ENCODE measurements around the gene ZC3H12A.
A peak's percentile ranks its signal among the peaks of the same experiment; 100 is the strongest.
"Not testable (repeated sequence)": the region's sequence is repeated elsewhere in the genome, so short reads cannot be mapped to it uniquely, and the experiment has no call there.

Gene ZC3H12A

DNA sequence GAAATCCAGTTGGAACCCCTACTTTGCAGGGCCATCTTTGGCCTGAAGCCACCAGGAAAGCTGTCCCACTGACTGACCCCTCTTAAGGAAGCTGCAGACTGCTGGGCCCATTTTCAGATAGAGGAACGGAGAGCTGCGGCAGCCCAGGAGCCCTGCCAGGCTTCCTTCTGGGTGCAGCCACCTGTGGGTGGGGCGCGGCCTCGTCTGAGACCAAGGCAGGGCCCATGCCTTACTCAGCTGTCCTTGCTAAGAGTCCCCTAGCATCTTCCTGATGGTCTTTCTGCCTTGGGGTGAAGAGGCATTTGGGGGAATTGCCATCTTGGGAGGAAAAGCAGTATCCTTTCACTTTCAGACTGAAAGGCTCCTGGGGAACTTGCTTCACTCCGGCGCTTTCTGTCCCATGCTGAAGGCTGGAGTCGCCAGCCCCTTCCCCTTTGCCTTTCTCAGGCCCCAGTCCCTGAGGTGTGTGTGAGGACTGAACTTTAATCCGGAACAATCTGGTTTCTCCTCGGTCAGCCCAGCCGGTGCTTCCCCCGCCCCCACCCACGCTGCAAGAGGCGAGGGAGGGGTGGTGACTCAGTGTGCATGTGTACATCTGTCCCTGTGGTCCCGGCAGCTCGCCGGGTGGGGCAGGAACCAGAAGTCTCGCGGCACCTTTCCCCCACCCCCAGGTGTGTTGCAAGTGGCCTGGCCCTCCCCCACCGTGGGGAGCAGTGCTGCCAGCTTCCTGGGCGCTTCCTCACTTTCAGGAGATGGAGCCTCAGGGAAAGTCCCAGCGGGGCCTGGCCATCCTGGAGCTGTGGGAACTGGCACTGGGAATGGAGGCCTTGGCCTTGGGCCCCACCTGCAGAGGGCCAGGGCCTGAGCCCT lies 5.1 kb downstream of the ZC3H12A start:
- DNase-seq: peak; percentile 60 to 78

- DNase-seq: no peak
Measured at GRCh38 chr1:37480125-37480466, 5.7 kb downstream of the ZC3H12A start.

- no peak for DNase-seq
Measured at GRCh38 chr1:37480581-37481288, 6.4 kb downstream of the ZC3H12A start.

- no peak for DNase-seq
Measured at GRCh38 chr1:37481289-37482003, 7.1 kb downstream of the ZC3H12A start.

DNA sequence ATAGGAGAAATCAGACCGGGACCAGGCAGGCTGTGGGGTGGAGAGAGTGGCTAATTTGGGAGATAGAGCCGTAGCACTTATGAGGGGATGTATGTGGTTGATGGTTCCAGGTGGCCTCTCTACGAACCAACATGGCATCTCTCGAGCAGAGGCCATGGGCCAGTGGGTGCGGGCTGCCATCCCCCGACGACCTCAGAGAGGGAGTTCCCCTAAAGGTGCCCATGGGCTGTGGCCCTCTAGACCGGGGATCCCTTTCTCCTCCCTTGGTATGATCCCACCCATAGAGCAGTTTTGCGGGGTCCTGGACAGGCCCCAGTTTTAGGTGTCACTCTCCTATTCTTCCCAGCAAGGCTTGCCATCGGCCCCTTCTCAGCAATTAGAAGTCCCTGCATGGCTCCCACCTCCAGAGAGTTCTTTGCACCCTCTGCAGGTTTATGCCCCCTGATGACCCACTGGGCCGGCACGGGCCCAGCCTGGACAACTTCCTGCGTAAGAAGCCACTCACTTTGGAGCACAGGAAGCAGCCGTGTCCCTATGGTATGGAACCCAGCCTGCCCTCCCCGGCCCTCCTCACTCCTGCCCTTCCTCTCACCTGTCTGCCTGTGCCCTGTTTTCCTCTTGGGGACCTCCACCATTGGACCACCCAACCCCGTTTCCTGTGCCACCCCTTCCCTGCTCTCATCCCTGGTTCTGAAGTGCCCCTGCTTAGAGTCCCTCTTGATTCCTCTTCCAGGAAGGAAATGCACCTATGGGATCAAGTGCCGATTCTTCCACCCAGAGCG lies 7.8 kb downstream of the ZC3H12A start:
- no peak for DNase-seq

DNA sequence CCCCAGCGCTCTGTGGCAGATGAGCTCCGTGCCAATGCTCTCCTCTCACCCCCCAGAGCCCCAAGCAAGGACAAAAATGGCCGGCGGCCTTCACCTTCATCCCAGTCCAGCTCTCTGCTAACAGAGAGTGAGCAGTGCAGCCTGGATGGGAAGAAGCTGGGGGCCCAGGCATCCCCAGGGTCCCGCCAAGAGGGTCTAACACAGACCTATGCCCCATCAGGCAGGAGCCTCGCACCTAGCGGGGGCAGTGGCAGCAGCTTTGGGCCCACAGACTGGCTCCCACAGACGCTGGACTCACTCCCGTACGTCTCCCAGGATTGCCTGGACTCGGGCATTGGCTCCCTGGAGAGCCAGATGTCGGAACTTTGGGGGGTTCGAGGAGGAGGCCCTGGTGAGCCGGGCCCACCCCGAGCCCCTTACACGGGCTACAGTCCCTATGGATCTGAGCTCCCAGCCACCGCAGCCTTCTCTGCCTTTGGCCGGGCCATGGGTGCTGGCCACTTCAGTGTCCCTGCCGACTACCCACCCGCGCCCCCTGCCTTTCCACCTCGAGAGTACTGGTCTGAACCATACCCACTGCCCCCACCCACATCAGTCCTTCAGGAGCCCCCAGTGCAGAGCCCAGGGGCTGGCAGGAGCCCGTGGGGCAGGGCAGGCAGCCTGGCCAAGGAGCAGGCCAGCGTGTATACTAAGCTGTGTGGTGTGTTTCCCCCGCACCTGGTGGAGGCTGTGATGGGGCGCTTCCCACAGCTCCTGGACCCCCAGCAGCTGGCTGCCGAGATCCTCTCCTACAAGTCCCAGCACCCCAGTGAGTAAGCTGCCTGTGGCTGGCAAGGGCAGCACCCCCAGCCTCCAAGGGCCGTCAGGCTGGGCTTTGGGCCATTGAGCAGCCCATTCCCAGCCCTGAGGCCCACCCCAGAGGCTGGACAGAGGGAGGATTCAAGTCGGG lies 8.7 kb downstream of the ZC3H12A start:
- DNase-seq: no peak

DNA sequence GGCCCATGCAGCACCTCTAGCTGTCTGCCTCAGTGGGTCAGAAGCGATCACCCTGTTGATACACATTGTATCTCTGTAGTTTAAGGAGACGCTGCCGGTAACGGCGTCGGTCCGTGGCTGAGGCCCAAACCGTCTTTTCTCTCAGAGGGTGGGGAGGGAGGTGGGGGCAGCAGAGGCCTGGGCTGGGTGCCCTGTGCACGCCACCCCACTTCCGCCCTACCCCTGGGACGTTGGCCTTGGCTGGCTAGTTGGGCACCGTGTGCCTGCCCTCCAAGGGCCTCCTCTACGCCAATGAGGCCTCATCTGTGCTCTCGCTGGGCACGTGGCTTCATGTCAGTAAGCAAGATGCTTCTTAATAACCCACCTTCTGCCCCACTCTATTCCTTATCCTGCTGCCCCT lies 9.4 kb downstream of the ZC3H12A start:
- DNase-seq: no peak

DNA sequence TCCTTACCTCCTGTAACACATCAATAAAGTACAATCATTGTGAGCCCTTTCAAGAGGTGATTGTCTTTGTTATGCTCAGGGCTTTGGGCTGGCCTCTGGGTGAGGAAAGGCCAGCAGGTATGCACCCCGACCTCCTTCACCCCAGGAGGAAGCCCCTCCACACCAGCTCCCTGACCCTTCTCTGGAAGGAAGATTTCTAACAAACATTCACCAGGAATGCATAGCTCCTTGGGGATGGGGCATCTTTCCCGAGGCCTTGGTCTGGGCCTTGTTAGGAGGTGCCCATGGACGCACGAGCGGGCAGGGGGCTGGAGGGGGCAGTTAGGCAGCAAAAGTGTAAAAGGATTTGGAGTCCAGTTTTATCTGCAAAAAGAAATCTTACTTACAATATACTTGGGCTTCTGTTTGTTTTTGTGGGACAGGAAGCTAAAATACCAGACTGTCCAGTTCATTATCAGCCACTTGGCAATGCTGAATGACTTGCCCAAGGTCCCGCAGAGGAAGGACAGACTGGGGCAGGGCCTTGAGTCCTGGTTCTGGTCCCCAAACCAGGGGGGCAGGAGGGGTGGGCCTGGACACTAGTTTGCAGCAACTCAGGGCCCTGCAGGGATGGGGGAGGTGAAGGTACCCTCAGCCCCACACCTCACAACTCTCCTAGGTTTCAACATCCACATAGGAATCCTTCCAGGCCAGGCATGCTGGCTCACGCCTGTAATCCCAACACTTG lies 10.1 kb downstream of the ZC3H12A start:
- DNase-seq: no peak

DNA sequence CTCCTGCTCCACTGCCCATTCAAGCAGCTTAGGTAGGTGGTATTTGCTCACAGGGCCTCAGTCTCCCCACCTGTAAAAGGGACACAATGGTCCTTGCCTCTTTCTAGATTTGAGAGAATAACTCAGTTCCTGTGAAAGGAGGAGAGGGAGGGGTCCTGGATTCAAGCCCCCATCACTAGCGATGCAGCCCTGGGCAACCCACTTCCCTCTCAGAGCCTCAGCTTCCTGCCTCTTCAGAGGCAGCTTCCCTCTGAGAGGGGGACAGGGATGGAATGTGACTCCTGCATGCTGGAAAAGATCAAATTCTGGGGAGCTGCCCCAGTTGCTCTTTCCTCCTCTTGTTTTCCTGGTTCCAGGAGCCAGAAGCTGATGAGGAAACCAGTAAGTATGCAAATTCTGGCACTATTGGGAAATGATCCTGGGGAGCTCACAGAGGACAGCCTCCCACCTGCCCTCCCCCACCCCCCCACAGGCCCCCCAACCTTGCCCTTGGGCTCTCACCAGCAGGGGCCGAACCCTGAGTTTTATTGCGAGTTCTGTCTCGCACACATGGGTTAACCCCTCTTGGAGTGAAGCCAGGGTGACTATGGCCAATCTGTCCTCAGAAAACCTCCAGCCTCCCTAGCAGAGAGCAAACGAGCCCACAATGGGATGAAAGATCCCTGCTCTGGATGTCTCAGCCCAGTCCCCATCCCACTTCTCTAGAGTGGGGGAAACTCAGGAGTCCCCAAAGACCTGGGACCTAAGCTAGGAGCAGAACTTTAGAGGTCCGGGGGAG lies 11.7 kb downstream of the ZC3H12A start:
- peak; percentile 16 to 41 for DNase-seq

DNA sequence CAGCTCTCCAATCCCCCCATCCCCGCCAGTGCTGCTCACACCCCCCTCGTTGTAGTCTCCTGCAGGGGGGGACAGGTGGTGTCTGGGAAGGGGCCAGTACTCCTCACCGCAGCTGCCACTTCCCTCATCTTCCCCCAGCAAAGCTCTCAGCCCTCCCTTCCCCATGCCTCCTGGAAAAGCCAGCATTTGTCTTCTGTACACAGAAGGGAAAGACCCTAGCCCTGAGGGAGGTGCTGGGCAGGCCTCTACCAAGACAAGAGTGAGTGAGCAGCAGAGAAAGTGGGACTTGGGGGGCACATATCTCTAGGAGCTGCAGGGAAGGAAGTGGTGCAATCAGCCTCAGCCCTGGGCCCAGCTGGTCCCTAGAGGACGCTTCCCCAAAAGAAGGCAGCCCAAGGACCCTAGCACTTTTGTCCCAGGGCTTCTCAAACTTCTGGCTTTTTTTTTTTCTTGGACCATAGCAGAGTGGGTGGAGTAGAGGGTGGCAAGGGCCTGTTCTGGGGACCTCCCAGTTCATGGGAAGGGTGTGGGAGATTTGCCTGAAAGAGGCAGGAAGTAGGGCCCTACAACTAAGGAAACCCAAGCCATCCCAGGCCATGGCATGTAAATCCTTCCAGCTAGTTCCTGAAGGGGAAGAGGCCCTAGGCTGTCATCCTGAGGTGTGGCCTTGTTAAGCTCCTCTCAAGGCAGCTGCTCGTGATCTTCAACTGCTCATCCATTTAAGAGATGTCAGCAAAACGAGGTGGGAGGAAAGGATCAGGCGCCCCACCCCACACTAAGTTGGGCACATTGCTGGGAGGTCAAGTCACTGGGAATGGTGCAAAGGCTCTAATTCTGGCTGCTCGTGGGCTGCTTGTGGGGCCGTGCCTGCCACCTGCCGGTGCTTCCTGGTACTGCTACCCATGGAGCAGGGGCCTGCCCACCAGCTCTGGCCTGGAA lies 12.6 kb downstream of the ZC3H12A start:
- DNase-seq: peak; percentile 80 to 84

GRCh38 chr1:37487619-37487984 lies 13.2 kb downstream of the ZC3H12A start:
- no peak for DNase-seq

DNA sequence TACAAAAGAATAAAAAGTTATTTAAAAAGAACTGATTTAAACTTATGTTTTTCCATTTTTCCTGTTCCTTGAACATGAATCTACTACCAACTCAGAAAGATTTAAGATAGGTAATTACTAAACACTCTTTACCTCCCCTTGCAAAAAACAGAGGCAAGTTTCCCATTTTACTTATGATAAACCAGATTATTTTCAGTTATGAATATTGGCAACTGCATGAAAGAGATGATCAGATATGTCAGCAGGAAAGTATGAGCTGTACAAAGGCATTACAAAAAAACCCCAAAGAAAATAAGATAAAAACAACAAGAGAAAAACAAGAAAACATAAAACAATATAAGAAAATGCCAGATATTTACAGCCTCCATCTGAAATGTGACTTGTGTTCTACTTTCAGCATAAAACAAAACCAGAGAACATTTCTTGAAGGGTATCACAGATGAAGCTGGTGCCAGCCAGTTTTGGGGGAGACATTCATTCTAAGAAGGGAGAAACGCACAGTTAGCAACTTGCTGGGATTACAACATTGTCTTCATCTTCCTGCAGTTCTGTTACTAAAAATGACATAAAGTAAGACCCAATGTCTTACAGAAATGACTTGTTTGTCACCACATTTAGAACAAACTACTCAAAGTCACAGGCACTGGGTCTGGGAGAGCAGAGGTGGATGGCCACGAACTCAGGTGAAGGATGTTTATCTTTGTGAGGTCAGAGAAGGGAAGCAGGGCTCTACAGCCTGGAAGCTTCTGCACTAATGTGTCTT lies 19.1 kb downstream of the ZC3H12A start:
- DNase-seq: no peak

GRCh38 chr1:37495875-37496274 lies 21.5 kb downstream of the ZC3H12A start:
- no peak for DNase-seq

- DNase-seq: no peak
Measured at GRCh38 chr1:37497832-37498231, 23.5 kb downstream of the ZC3H12A start.

- no peak for DNase-seq
Measured at GRCh38 chr1:37498872-37499617, 24.7 kb downstream of the ZC3H12A start.

DNA sequence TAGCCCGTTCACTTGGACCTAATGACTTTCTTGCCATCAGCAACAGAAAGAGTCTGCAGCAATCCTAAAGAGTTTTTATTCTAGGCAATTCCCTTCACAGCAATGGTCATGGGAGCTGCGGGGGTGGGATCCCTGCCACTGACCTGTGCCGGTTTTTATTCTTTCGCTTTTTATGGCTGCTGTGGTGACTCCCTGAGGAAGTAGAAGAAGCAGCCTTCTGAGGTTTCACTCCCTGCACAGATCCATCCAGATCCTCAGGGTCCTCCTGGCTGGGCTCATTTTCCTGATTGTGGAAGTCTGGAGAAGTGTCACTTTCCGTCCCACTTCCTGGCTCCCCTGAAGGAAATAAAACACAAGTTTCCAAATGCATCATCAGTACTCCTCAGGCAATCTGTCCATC lies 27.3 kb downstream of the ZC3H12A start:
- DNase-seq: no peak

DNA sequence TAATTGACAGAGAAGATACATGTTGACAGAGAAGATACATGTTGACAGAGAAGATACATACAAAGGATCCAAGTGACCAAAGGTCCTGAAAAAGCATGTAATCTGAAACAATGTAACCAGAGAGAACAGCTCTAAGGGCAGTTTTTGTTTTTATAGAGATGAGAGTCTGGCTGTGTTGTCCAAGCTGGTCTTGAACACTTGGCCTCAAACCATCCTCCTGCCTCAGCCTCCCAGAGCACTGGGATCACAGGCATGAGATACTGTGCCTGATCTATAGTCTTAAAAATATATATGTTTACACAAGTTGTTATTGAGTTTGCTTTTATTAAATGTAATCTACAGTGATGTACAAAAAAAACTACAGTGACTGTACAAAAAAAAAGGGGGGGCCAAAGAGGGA lies 27.7 kb downstream of the ZC3H12A start:
- DNase-seq: no peak

DNA sequence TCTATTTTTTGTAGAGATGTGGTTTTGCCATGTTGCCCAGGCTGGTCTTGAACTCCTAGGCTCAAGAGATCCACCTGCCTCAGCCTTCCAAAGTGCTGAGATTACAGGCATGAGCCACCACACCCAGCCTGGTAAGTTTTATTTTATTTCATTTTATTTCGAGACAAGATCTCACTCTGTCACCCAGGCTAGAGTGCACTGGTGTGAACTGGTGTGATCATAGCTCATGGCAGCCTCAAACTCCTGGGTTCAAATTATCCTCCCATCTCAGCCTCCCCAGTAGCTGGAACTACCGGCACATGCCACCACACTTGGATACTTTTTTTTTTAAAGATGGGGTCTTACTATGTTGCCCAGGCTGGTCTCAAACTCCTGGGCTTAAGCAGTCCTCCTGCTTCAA lies 28.4 kb downstream of the ZC3H12A start:
- DNase-seq: not testable (repeated sequence)

All from Kasumi-1 (cell line).